HG02973 (cell line): ENCODE data around the gene NFX1.
A peak's percentile ranks its signal among the peaks of the same experiment; 100 is the strongest.

ENCODE experiments used
- ATAC-seq: cut with Tn5 transposase; IDR thresholded peaks from one replicate; pipeline ENCODE4 v1.9.1; 2021; ENCODE audit warnings: moderate library complexity; ENCODE audit not compliant: unreplicated experiment

NFX1 gene

GRCh38 chr9:33290247-33291030 is at the start of gene NFX1:
Gene NFX1, plus strand, starts transcription at chr9:33290516. Its CDS starts 57 bp downstream, at chr9:33290573.
- ATAC-seq = peak; percentile 81

- ATAC-seq = no peak
Measured at GRCh38 chr9:33241298-33241697, 49.0 kb upstream of the NFX1 start.

- ATAC-seq = no peak
Measured at GRCh38 chr9:33242609-33243134, 47.6 kb upstream of the NFX1 start.

GRCh38 chr9:33244137-33244784 is 46.1 kb upstream of the NFX1 start:
- ATAC-seq = no peak

GRCh38 chr9:33245341-33245740 is 45.0 kb upstream of the NFX1 start:
- no peak for ATAC-seq

GRCh38 chr9:33246269-33246860 is 44.0 kb upstream of the NFX1 start:
- ATAC-seq = no peak

- ATAC-seq = no peak
Measured at GRCh38 chr9:33248606-33249005, 41.7 kb upstream of the NFX1 start.

- no peak for ATAC-seq
Measured at GRCh38 chr9:33249087-33249658, 41.1 kb upstream of the NFX1 start.

- no peak for ATAC-seq
Measured at GRCh38 chr9:33249983-33250382, 40.3 kb upstream of the NFX1 start.

GRCh38 chr9:33250458-33250995 is 39.8 kb upstream of the NFX1 start:
- ATAC-seq = no peak

GRCh38 chr9:33254211-33254610 is 36.1 kb upstream of the NFX1 start:
- ATAC-seq = no peak

GRCh38 chr9:33255014-33255413 is 35.3 kb upstream of the NFX1 start:
- ATAC-seq = no peak

GRCh38 chr9:33255471-33255870 is 34.8 kb upstream of the NFX1 start:
- no peak for ATAC-seq

- ATAC-seq = no peak
Measured at GRCh38 chr9:33256236-33256635, 34.1 kb upstream of the NFX1 start.

GRCh38 chr9:33257276-33257675 is 33.0 kb upstream of the NFX1 start:
- no peak for ATAC-seq

- ATAC-seq = no peak
Measured at GRCh38 chr9:33260372-33260771, 29.9 kb upstream of the NFX1 start.

- peak; percentile 0 for ATAC-seq
Measured at GRCh38 chr9:33263131-33264002, 26.9 kb upstream of the NFX1 start.

- ATAC-seq = peak; percentile 13
Measured at GRCh38 chr9:33264003-33264472, 26.3 kb upstream of the NFX1 start.

- peak; percentile 81 for ATAC-seq
Measured at GRCh38 chr9:33264473-33265177, 25.7 kb upstream of the NFX1 start, which contains the start of the genes BAG1 and CHMP5. Gene BAG1, minus strand, starts transcription at chr9:33264708. Gene CHMP5, plus strand, starts transcription at chr9:33265049. Its CDS starts 30 bp downstream, at chr9:33265079.
